Measurements from ENCODE around the gene VAPA. TPM values are rescaled to one million over a fixed set of nuclear protein-coding genes. Genes with fewer than 3 reads are reported as not detected.

The VAPA gene
- total RNA-seq, 2 experiments from 2014 or later: 139 to 176 TPM

DNA sequence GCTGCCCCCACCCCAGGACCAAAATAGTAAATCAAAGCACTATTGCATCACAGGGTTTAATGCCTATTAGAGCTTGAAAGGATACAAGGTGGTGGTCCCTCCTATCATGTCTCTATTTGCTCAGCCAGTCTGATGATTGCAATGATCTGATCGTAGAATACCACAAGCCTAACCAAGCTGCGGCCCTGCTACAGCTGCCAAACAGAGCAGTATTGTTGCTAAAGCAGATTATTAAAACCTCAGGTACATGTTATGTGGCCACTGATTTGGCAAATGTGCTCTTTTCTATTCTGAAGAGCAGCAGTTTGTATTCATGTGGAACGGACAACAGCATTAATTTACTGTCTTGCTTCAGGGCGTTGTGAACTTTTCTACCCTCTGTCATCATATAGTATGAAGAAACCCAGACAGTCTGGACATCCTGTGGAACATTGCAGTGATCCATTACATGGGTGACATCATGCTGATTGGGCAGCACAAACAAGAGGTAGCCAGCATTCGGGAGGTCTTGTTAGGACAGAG lies 8.4 kb upstream of the VAPA start:
- Histone ChIP-seq H2AFZ (ENCODE audit: low read length) (no peak overlapping the region), H3K4me3 (ENCODE audit: low read depth, low read length, poor library complexity, severe bottlenecking) (no peak overlapping the region), H3K9me3 (ENCODE audit: low read length) (no peaks in the 10 kb centered on the region), H3K4me1 (ENCODE audit: insufficient read depth, low read length, poor library complexity, severe bottlenecking) (no peaks in the 10 kb centered on the region), H3K9me2 (ENCODE audit: insufficient read depth, low read length) (no peaks in the 10 kb centered on the region), H3K79me2 (ENCODE audit: insufficient read depth, low read depth, low read length) (no peaks in the 10 kb centered on the region), H3K4me2 (ENCODE audit: low read length) (no peak overlapping the region), H4K20me1 (ENCODE audit: insufficient read depth, low read length) (no peaks in the 10 kb centered on the region), H3K36me3 (ENCODE audit: insufficient read depth, low read length) (no peaks in the 10 kb centered on the region), H3K27ac (ENCODE audit: low read depth, low read length, poor library complexity, severe bottlenecking) (no peak overlapping the region)
- POLR2A ChIA-PET: interaction anchor here (0.6 to 1.0 kb wide), 3 partner anchors 29 to 122 kb away, joined by 3 read pairs; no protein-coding TSS in a partner anchor
- no TSS peak for BruUV-seq (replicated peaks)
- TF ChIP-seq EZH2phosphoT487 (IDR thresholded peaks at IDR 0.05; ENCODE audit: borderline replicate concordance, low read depth, low read length): no peak
- TF ChIP-seq, protein P1, sequence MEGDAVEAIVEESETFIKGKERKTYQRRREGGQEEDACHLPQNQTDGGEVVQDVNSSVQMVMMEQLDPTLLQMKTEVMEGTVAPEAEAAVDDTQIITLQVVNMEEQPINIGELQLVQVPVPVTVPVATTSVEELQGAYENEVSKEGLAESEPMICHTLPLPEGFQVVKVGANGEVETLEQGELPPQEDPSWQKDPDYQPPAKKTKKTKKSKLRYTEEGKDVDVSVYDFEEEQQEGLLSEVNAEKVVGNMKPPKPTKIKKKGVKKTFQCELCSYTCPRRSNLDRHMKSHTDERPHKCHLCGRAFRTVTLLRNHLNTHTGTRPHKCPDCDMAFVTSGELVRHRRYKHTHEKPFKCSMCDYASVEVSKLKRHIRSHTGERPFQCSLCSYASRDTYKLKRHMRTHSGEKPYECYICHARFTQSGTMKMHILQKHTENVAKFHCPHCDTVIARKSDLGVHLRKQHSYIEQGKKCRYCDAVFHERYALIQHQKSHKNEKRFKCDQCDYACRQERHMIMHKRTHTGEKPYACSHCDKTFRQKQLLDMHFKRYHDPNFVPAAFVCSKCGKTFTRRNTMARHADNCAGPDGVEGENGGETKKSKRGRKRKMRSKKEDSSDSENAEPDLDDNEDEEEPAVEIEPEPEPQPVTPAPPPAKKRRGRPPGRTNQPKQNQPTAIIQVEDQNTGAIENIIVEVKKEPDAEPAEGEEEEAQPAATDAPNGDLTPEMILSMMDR (conservative IDR thresholded peaks at IDR 0.05; ENCODE audit: low read length): no peak
- DNase-seq (ENCODE audit: low spot score): no peak
- intact Hi-C loops (cut with micrococcal nuclease; ENCODE audit: unreplicated experiment): no loop called here
- CTCF ChIA-PET (ENCODE audit: unreplicated experiment): no interaction called here

DNA sequence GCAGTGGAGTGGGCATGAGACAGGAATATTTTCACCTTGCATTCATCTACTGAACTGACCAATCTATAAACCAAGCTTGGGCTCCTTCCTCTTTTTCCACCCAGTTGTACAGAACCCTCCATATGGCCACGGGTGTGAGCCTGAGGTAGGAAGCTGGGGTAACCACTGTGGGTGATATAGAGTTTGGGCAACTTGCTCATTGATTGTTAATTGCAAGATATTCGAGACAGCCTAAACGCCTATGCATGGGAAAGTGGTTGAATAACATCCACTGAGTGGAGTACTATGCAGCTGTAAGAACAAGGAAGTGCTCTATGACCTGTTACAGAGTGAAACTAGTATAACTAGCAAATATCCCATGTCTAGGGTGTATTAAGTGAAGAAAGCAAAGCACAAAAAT lies 7.3 kb upstream of the VAPA start:
- Histone ChIP-seq H3K36me3 (ENCODE audit: insufficient read depth, low read length) (no peaks in the 10 kb centered on the region), H3K4me2 (ENCODE audit: low read length) (no peak overlapping the region), H3K27ac (ENCODE audit: low read depth, low read length, poor library complexity, severe bottlenecking) (no peak overlapping the region), H3K4me1 (ENCODE audit: insufficient read depth, low read length, poor library complexity, severe bottlenecking) (no peaks in the 10 kb centered on the region), H3K9me2 (ENCODE audit: insufficient read depth, low read length) (no peaks in the 10 kb centered on the region), H3K9me3 (ENCODE audit: low read length) (no peaks in the 10 kb centered on the region), H3K79me2 (ENCODE audit: insufficient read depth, low read depth, low read length) (no peaks in the 10 kb centered on the region), H2AFZ (ENCODE audit: low read length) (no peak overlapping the region), H3K4me3 (ENCODE audit: low read depth, low read length, poor library complexity, severe bottlenecking) (no peak overlapping the region), H4K20me1 (ENCODE audit: insufficient read depth, low read length) (no peaks in the 10 kb centered on the region)
- no TSS peak for BruUV-seq (replicated peaks)
- CTCF ChIA-PET (ENCODE audit: unreplicated experiment): no interaction called here
- POLR2A ChIA-PET: no interaction called here
- TF ChIP-seq, protein P1 (conservative IDR thresholded peaks at IDR 0.05; ENCODE audit: low read length): no peak
- TF ChIP-seq EZH2phosphoT487 (IDR thresholded peaks at IDR 0.05; ENCODE audit: borderline replicate concordance, low read depth, low read length): no peak
- no peak for DNase-seq (ENCODE audit: low spot score)
- intact Hi-C loops (cut with micrococcal nuclease; ENCODE audit: unreplicated experiment): no loop called here

DNA sequence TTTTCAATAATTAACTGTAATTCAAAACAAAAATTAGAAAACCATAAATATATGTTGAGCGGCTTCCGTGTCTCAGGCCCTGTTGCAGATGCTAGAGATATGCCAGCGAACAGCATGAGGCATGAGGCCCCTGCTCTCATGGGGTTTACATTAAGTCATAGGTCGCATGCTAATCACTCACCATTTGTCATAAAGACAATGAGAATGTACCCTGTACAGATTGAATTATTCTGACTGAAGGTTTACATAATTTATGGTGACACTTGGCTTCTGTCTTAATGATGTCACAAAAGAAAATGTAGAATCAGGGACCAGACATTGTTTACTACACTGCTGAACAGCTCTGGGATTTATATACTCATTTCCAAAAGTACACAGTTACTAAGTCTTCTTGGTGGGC lies 5.9 kb upstream of the VAPA start:
- intact Hi-C loops (cut with micrococcal nuclease; ENCODE audit: unreplicated experiment): no loop called here
- Histone ChIP-seq H3K36me3 (ENCODE audit: insufficient read depth, low read length) (no peaks in the 10 kb centered on the region), H3K4me1 (ENCODE audit: insufficient read depth, low read length, poor library complexity, severe bottlenecking) (peaks cover under 1% of the 10 kb centered on the region), H3K4me2 (ENCODE audit: low read length) (no peak overlapping the region), H3K4me3 (ENCODE audit: low read depth, low read length, poor library complexity, severe bottlenecking) (no peak overlapping the region), H3K9me3 (ENCODE audit: low read length) (peaks cover 5% of the 10 kb centered on the region; the same call in 1 of the 2 replicates), H2AFZ (ENCODE audit: low read length) (no peak overlapping the region), H3K79me2 (ENCODE audit: insufficient read depth, low read depth, low read length) (no peaks in the 10 kb centered on the region), H3K27ac (ENCODE audit: low read depth, low read length, poor library complexity, severe bottlenecking) (no peak overlapping the region), H3K9me2 (ENCODE audit: insufficient read depth, low read length) (no peaks in the 10 kb centered on the region), H4K20me1 (ENCODE audit: insufficient read depth, low read length) (no peaks in the 10 kb centered on the region)
- TF ChIP-seq EZH2phosphoT487 (IDR thresholded peaks at IDR 0.05; ENCODE audit: borderline replicate concordance, low read depth, low read length): no peak
- TF ChIP-seq, protein P1 (conservative IDR thresholded peaks at IDR 0.05; ENCODE audit: low read length): no peak
- POLR2A ChIA-PET: interaction anchor here (0.8 to 1.2 kb wide), 2 partner anchors 8 to 118 kb away, joined by 3 to 4 read pairs; no protein-coding TSS in a partner anchor
- CTCF ChIA-PET (ENCODE audit: unreplicated experiment): no interaction called here
- no peak for DNase-seq (ENCODE audit: low spot score)
- BruUV-seq (replicated peaks): no TSS peak
